HEK293 (cell line): Measurements from ENCODE around the gene EXD3.

Experiments
- HIC1 ChIP-seq: fragments of 450-650 bp; formaldehyde crosslinking; IDR thresholded peaks from 2 replicates; pipeline ENCODE4 v1.5.1; 2016; ENCODE audit warnings: missing biosample characterization, missing genetic modification characterization
- HOXC10 ChIP-seq: sonication (generic); formaldehyde crosslinking; IDR thresholded peaks from 2 replicates; pipeline ENCODE4 v1.8.1; 2023; ENCODE audit warnings: mild to moderate bottlenecking, missing genetic modification reagents
- HOXD13 ChIP-seq: sonication (generic); formaldehyde crosslinking; IDR thresholded peaks from 2 replicates; pipeline ENCODE4 v1.8.0; 2022; ENCODE audit warnings: missing genetic modification reagents, borderline replicate concordance
- KLF1 ChIP-seq: fragments of 450-650 bp; formaldehyde crosslinking; IDR thresholded peaks from 2 replicates; pipeline ENCODE4 v1.5.1; 2016; ENCODE audit warnings: missing biosample characterization, missing genetic modification characterization
- KLF10 ChIP-seq: fragments of 450-650 bp; IDR thresholded peaks from 2 replicates; pipeline ENCODE4 v1.5.1; 2018; ENCODE audit warnings: missing biosample characterization, mild to moderate bottlenecking, missing genetic modification characterization
- MYNN ChIP-seq: fragments of 450-650 bp; formaldehyde crosslinking; IDR thresholded peaks from 2 replicates; pipeline ENCODE4 v1.5.1; 2016; ENCODE audit warnings: missing biosample characterization, missing genetic modification characterization, borderline replicate concordance
- OSR2 ChIP-seq: fragments of 450-650 bp; formaldehyde crosslinking; IDR thresholded peaks from 2 replicates; pipeline ENCODE4 v1.5.1; 2016; ENCODE audit warnings: missing biosample characterization, missing genetic modification characterization
- SP2 ChIP-seq: fragments of 450-650 bp; formaldehyde crosslinking; IDR thresholded peaks from 2 replicates; pipeline ENCODE4 v1.5.1; 2016; ENCODE audit warnings: missing biosample characterization, missing genetic modification characterization
- WT1 ChIP-seq: fragments of 450-650 bp; formaldehyde crosslinking; IDR thresholded peaks from 2 replicates; pipeline ENCODE4 v1.5.1; 2016; ENCODE audit warnings: missing biosample characterization, missing genetic modification characterization
- ZBTB11 ChIP-seq: fragments of 450-650 bp; formaldehyde crosslinking; conservative IDR thresholded peaks from 2 replicates; pipeline ENCODE4 v1.5.1; 2016; ENCODE audit warnings: low read depth, missing biosample characterization, missing genetic modification characterization
- ZBTB21 ChIP-seq: fragments of 450-650 bp; formaldehyde crosslinking; IDR thresholded peaks from 2 replicates; pipeline ENCODE4 v1.5.1; 2017; ENCODE audit warnings: missing biosample characterization, missing genetic modification characterization
- ZFP3 ChIP-seq: fragments of 450-650 bp; formaldehyde crosslinking; IDR thresholded peaks from 2 replicates; pipeline ENCODE4 v1.5.1; 2016; ENCODE audit warnings: low read depth, missing biosample characterization, missing genetic modification characterization
- ZNF169 ChIP-seq: fragments of 450-650 bp; formaldehyde crosslinking; IDR thresholded peaks from 2 replicates; pipeline ENCODE4 v1.5.1; 2016; ENCODE audit warnings: missing biosample characterization, missing genetic modification characterization
- ZNF175 ChIP-seq: fragments of 450-650 bp; formaldehyde crosslinking; IDR thresholded peaks from 2 replicates; pipeline ENCODE4 v1.5.1; 2016; ENCODE audit warnings: missing biosample characterization, missing genetic modification characterization
- ZNF211 ChIP-seq: fragments of 450-650 bp; formaldehyde crosslinking; IDR thresholded peaks from 2 replicates; pipeline ENCODE4 v1.5.1; 2016; ENCODE audit warnings: low read depth, missing biosample characterization, missing genetic modification characterization
- ZNF274 ChIP-seq, 2 experiments: fragments of 200-500 bp in 1 of 2; fragments of 450-650 bp in 1 of 2; sonication (Bioruptor generic) in 1 of 2; formaldehyde crosslinking in 1 of 2; IDR thresholded peaks; 2 replicates each; pipeline versions ENCODE4 v1.5.1 to v1.6.1; 2014 to 2016; ENCODE audit warnings: borderline replicate concordance in 1 of 2, inconsistent platforms in 1 of 2, low read length in 1 of 2, missing biosample characterization in 1 of 2, missing genetic modification characterization in 1 of 2
- ZNF280C ChIP-seq: fragments of 450-650 bp; formaldehyde crosslinking; IDR thresholded peaks from 2 replicates; pipeline ENCODE4 v1.5.1; 2016; ENCODE audit warnings: missing biosample characterization, missing genetic modification characterization
- ZNF48 ChIP-seq: fragments of 450-650 bp; formaldehyde crosslinking; IDR thresholded peaks from 2 replicates; pipeline ENCODE4 v1.5.1; 2016; ENCODE audit warnings: missing biosample characterization, missing genetic modification characterization
- ZNF529 ChIP-seq: fragments of 450-650 bp; formaldehyde crosslinking; IDR thresholded peaks from 2 replicates; pipeline ENCODE4 v1.5.1; 2017; ENCODE audit warnings: missing genetic modification characterization, missing biosample characterization; ENCODE audit not compliant: insufficient replicate concordance
- ZNF549 ChIP-seq: fragments of 450-650 bp; IDR thresholded peaks from 2 replicates; pipeline ENCODE4 v1.5.1; 2018; ENCODE audit warnings: missing biosample characterization, missing genetic modification characterization, mild to moderate bottlenecking, inconsistent platforms, moderate library complexity
- ZNF561 ChIP-seq: fragments of 450-650 bp; IDR thresholded peaks from 2 replicates; pipeline ENCODE4 v1.5.1; 2018; ENCODE audit warnings: missing biosample characterization, missing genetic modification characterization, borderline replicate concordance
- ZNF571 ChIP-seq: fragments of 450-650 bp; formaldehyde crosslinking; IDR thresholded peaks from 2 replicates; pipeline ENCODE4 v1.5.0; 2017; ENCODE audit warnings: missing biosample characterization, missing genetic modification characterization
- ZNF654 ChIP-seq: fragments of 450-650 bp; formaldehyde crosslinking; IDR thresholded peaks from 2 replicates; pipeline ENCODE4 v1.5.1; 2016; ENCODE audit warnings: low read depth, missing biosample characterization, missing genetic modification characterization
- ZNF660 ChIP-seq: fragments of 450-650 bp; IDR thresholded peaks from 2 replicates; pipeline ENCODE4 v1.5.1; 2018; ENCODE audit warnings: missing biosample characterization, mild to moderate bottlenecking, missing genetic modification characterization
- ZNF704 ChIP-seq: fragments of 450-650 bp; formaldehyde crosslinking; IDR thresholded peaks from 2 replicates; pipeline ENCODE4 v1.5.1; 2016; ENCODE audit warnings: missing biosample characterization, missing genetic modification characterization

EXD3 gene

GRCh38 chr9:137302449-137303150, 120.4 kb downstream of the EXD3 start (continued):
- TF ChIP-seq ZNF529, result no peak
- TF ChIP-seq ZNF571 (tag by site-specific recombination), result no peak
- no peak for TF ChIP-seq ZNF654 (tag by site-specific recombination)
- no peak for TF ChIP-seq ZNF561 (tag by site-specific recombination)
- TF ChIP-seq OSR2, result peak; percentile 86
- no peak for TF ChIP-seq HOXD13 (CRISPR knock-in tag)
- TF ChIP-seq KLF1 (tag by site-specific recombination), result no peak; the same call in 1 of the 2 replicates
- TF ChIP-seq MYNN, result no peak
- no peak for TF ChIP-seq HOXC10 (CRISPR knock-in tag)
- no peak for TF ChIP-seq ZNF211 (tag by site-specific recombination)
- TF ChIP-seq ZNF169 (tag by site-specific recombination), result no peak
- peak; percentile 63; the same call in 1 of the 2 replicates for TF ChIP-seq KLF10 (tag by site-specific recombination)
- TF ChIP-seq ZBTB21, result no peak
- TF ChIP-seq ZNF549, result no peak
- no peak for TF ChIP-seq ZFP3 (tag by site-specific recombination)
- no peak for TF ChIP-seq ZBTB11
- no peak for TF ChIP-seq ZNF274 (IDR thresholded peaks at IDR 0.05; ENCODE audit: low read length)
- no peak for TF ChIP-seq ZNF274 (tag by site-specific recombination; IDR thresholded peaks at IDR 0.05; ENCODE audit: borderline replicate concordance)
- no peak; the same call in 1 of the 2 replicates for TF ChIP-seq WT1 (tag by site-specific recombination)
- peak; percentile 68 for TF ChIP-seq HIC1 (tag by site-specific recombination)
- TF ChIP-seq ZNF280C (tag by site-specific recombination), result no peak
- TF ChIP-seq ZNF48, result no peak
- TF ChIP-seq ZNF704 (tag by site-specific recombination), result no peak
- TF ChIP-seq SP2, result no peak
- TF ChIP-seq ZNF175, result no peak
- TF ChIP-seq ZNF660 (tag by site-specific recombination), result no peak
